IMR-90 (cell line): ENCODE measurements around the gene PLXNC1. TPM values are rescaled to one million over a fixed set of nuclear protein-coding genes. Genes with fewer than 3 reads are reported as not detected.

Experiments
- ATAC-seq: fragments of 200-7000 bp; cut with Tn5 transposase; 2 replicates; pipeline ENCODE4 v1.9.1; 2020; ENCODE audit warnings: low read depth, mild to moderate bottlenecking, moderate library complexity
- BruUV-seq: library from RNA; stranded (reverse); fragments of 400-500 nt; replicated peaks from 2 replicates; lab custom pipeline; 2021; lab: Mats Ljungman, UMichigan
- CTCF ChIA-PET: fragments of 300-600 bp; formaldehyde crosslinking; extraction: SDS; loops from one replicate; lab custom pipeline; 2021; ENCODE audit warnings: antibody characterized with exemption; lab: Yijun Ruan, JAX
- POLR2A ChIA-PET: fragments of 300-600 bp; sonication (Branson Sonifier 250); formaldehyde crosslinking; loops from one replicate; lab custom pipeline; 2022; ENCODE audit warnings: antibody characterized with exemption; ENCODE audit not compliant: unreplicated experiment; lab: Charles Lee
- DNase-seq: peaks from one replicate; pipeline ENCODE4 v3.0.0; 2013
- H2AFZ ChIP-seq: replicated peaks from 2 replicates; pipeline ENCODE3; 2013; ENCODE audit warnings: low read length, mild to moderate bottlenecking; ENCODE audit not compliant: poor library complexity
- H2AK5ac ChIP-seq: 2 replicates; pipeline ENCODE4 v1.6.1; 2013; ENCODE audit warnings: low read depth, low read length, inconsistent platforms
- H2AK9ac ChIP-seq: replicated peaks from 2 replicates; pipeline ENCODE3; 2013; ENCODE audit warnings: mild to moderate bottlenecking, low read depth, low read length, moderate library complexity; ENCODE audit not compliant: poor library complexity
- H2BK120ac ChIP-seq: 2 replicates; pipeline ENCODE4 v1.6.1; 2013; ENCODE audit warnings: low read depth, low read length, inconsistent platforms
- H2BK15ac ChIP-seq: 3 replicates; pipeline ENCODE4 v1.6.1; 2013; ENCODE audit warnings: low read depth, low read length, inconsistent platforms
- H2BK20ac ChIP-seq: 2 replicates; pipeline ENCODE4 v1.6.1; 2013; ENCODE audit warnings: low read depth, mild to moderate bottlenecking, inconsistent platforms, low read length, moderate library complexity
- H2BK5ac ChIP-seq: 2 replicates; pipeline ENCODE4 v1.6.1; 2013; ENCODE audit warnings: mild to moderate bottlenecking, low read depth, low read length, inconsistent platforms; ENCODE audit not compliant: poor library complexity, severe bottlenecking
- H3K14ac ChIP-seq: replicated peaks from 2 replicates; pipeline ENCODE4 v1.6.1; 2013; ENCODE audit warnings: low read depth, low read length, inconsistent platforms
- H3K18ac ChIP-seq: 2 replicates; pipeline ENCODE4 v1.6.1; 2013; ENCODE audit warnings: low read depth, low read length, control low read depth
- H3K23ac ChIP-seq: 2 replicates; pipeline ENCODE4 v1.6.1; 2013; ENCODE audit warnings: low read depth, low read length, inconsistent platforms
- H3K27ac ChIP-seq: 2 replicates; pipeline ENCODE4 v1.5.1; 2013; ENCODE audit warnings: mild to moderate bottlenecking, control low read depth, low read length; ENCODE audit not compliant: insufficient read depth
- H3K27me3 ChIP-seq: 2 replicates; pipeline ENCODE4 v1.6.1; 2013; ENCODE audit warnings: low read length; ENCODE audit not compliant: control insufficient read depth, insufficient read depth
- H3K36me3 ChIP-seq: 2 replicates; pipeline ENCODE4 v1.6.1; 2013; ENCODE audit warnings: low read length, mixed read lengths; ENCODE audit not compliant: control insufficient read depth, insufficient read depth
- H3K4ac ChIP-seq: 2 replicates; pipeline ENCODE4 v1.6.1; 2013; ENCODE audit warnings: low read depth, low read length, inconsistent platforms
- H3K4me1 ChIP-seq: 2 replicates; pipeline ENCODE4 v1.6.1; 2013; ENCODE audit warnings: low read length, mixed read lengths; ENCODE audit not compliant: control insufficient read depth, insufficient read depth
- H3K4me2 ChIP-seq: 2 replicates; pipeline ENCODE4 v1.6.1; 2013; ENCODE audit warnings: low read depth, mild to moderate bottlenecking, control low read depth, low read length, moderate library complexity
- H3K4me3 ChIP-seq: 2 replicates; pipeline ENCODE4 v1.5.1; 2013; ENCODE audit warnings: low read depth, mild to moderate bottlenecking, control low read depth, low read length, moderate library complexity; ENCODE audit not compliant: insufficient read depth
- H3K56ac ChIP-seq: 2 replicates; pipeline ENCODE4 v1.6.1; 2013; ENCODE audit warnings: low read length, inconsistent platforms; ENCODE audit not compliant: insufficient read depth; ENCODE audit errors: extremely low read depth
- H3K79me1 ChIP-seq, 2 experiments: 2 replicates each; pipeline ENCODE4 v1.6.1; 2013; ENCODE audit warnings: low read length in 2 of 2, inconsistent platforms in 1 of 2, low read depth in 1 of 2
- H3K9ac ChIP-seq: 2 replicates; pipeline ENCODE4 v1.6.1; 2013; ENCODE audit warnings: low read depth, low read length, control low read depth
- H3K9me1 ChIP-seq: 2 replicates; pipeline ENCODE4 v1.6.1; 2013; ENCODE audit warnings: low read length, inconsistent platforms; ENCODE audit not compliant: insufficient read depth
- H3K9me3 ChIP-seq: 2 replicates; pipeline ENCODE4 v1.6.1; 2013; ENCODE audit warnings: low read length; ENCODE audit not compliant: control insufficient read depth, insufficient read depth
- H4K20me1 ChIP-seq: 2 replicates; pipeline ENCODE4 v1.6.1; 2013; ENCODE audit warnings: low read length, inconsistent platforms; ENCODE audit not compliant: insufficient read depth
- H4K5ac ChIP-seq: 2 replicates; pipeline ENCODE4 v1.6.1; 2013; ENCODE audit warnings: mild to moderate bottlenecking, low read depth, low read length, control low read depth
- H4K8ac ChIP-seq, 2 experiments: 2 replicates each; pipeline ENCODE4 v1.6.1; 2013; ENCODE audit warnings: low read depth in 2 of 2, low read length in 2 of 2, control low read depth in 1 of 2, inconsistent platforms in 1 of 2
- H4K91ac ChIP-seq: 2 replicates; pipeline ENCODE4 v1.6.1; 2013; ENCODE audit warnings: low read depth, low read length, inconsistent platforms; ENCODE audit not compliant: insufficient read depth
- BHLHE40 ChIP-seq: fragments of 150-350 bp; IDR thresholded peaks from 2 replicates; pipeline ENCODE4 v1.6.1; 2016; ENCODE audit warnings: mild to moderate bottlenecking, low read depth, low read length
- CEBPB ChIP-seq: IDR thresholded peaks from 2 replicates; pipeline ENCODE4 v1.6.1; 2012; ENCODE audit warnings: low read depth, low read length, improper control_type of control experiment
- CHD1 ChIP-seq: IDR thresholded peaks from 2 replicates; pipeline ENCODE4 v1.6.1; 2012; ENCODE audit warnings: low read depth, low read length, improper control_type of control experiment
- FOS ChIP-seq: fragments of 150-350 bp; IDR thresholded peaks from 2 replicates; pipeline ENCODE4 v1.6.1; 2016; ENCODE audit warnings: low read depth, low read length
- MAFK ChIP-seq: IDR thresholded peaks from 2 replicates; pipeline ENCODE4 v1.6.1; 2012; ENCODE audit warnings: low read depth, low read length, improper control_type of control experiment
- MAZ ChIP-seq: IDR thresholded peaks from 2 replicates; pipeline ENCODE4 v1.6.1; 2012; ENCODE audit warnings: low read depth, mild to moderate bottlenecking, low read length, improper control_type of control experiment, moderate library complexity, borderline replicate concordance
- MXI1 ChIP-seq: IDR thresholded peaks from 2 replicates; pipeline ENCODE4 v1.6.1; 2012; ENCODE audit warnings: low read depth, mild to moderate bottlenecking, low read length, moderate library complexity, borderline replicate concordance
- NFE2L2 ChIP-seq: fragments of 150-350 bp; IDR thresholded peaks from 2 replicates; pipeline ENCODE4 v1.6.1; 2016; ENCODE audit warnings: low read depth, mild to moderate bottlenecking, low read length
- POLR2A ChIP-seq: IDR thresholded peaks from 2 replicates; pipeline ENCODE4 v1.6.1; 2012; ENCODE audit warnings: mild to moderate bottlenecking, low read depth, low read length
- RAD21 ChIP-seq: IDR thresholded peaks from 2 replicates; pipeline ENCODE4 v1.6.1; 2012; ENCODE audit warnings: low read length, improper control_type of control experiment
- RCOR1 ChIP-seq: IDR thresholded peaks from 2 replicates; pipeline ENCODE4 v1.6.1; 2012; ENCODE audit warnings: mild to moderate bottlenecking, low read length, improper control_type of control experiment; ENCODE audit not compliant: insufficient replicate concordance
- RFX5 ChIP-seq: IDR thresholded peaks from 2 replicates; pipeline ENCODE4 v1.8.0; 2012; ENCODE audit warnings: low read depth, mild to moderate bottlenecking, low read length, moderate library complexity
- SMC3 ChIP-seq: fragments of 150-350 bp; IDR thresholded peaks from 2 replicates; pipeline ENCODE4 v1.6.1; 2016; ENCODE audit warnings: low read depth, mild to moderate bottlenecking, antibody characterized with exemption, low read length, moderate library complexity
- WGBS, 2 experiments: methylation state at CpG; one replicate each; pipeline versions ENCODE4 v1.1.5 to v1.1.7; 2013; ENCODE audit warnings: missing lambda C conversion rate in 2 of 2; ENCODE audit not compliant: insufficient read length in 1 of 2; ENCODE audit errors: extremely low coverage in 2 of 2; 5-methylcytosine and 5-hydroxymethylcytosine counted together
- dilution Hi-C: fragments of 300-500 bp; cut with HindIII; formaldehyde crosslinking; loops from one replicate; pipeline ENCODE4 v1.14.3; 2018; ENCODE audit warnings: low sequenced_read_pairs; ENCODE audit not compliant: unreplicated experiment
- in situ Hi-C: fragments of 300-500 bp; cut with MboI; formaldehyde crosslinking; loops from 3 replicates; pipeline ENCODE4 v1.14.3; 2019; ENCODE audit warnings: low sequenced_read_pairs, inconsistent platforms, mixed read lengths
- intact Hi-C: fragments of 100-400 bp; cut with micrococcal nuclease; formaldehyde crosslinking; loops from 2 replicates; pipeline ENCODE4 v1.10.0; 2022
- polyA plus RNA-seq, 3 experiments: library from polyadenylated mRNA; depleted of rRNA; stranded (reverse); fragments of >200 nt; gene quantifications; 2 replicates each; pipeline ENCODE4 v1.2.3, GENCODE V29; 2012; ENCODE audit warnings: low replicate concordance in 1 of 3
- total RNA-seq: library from RNA; depleted of rRNA; stranded (reverse); fragments of >200 nt; gene quantifications from 2 replicates; pipeline ENCODE4 v1.2.3, GENCODE V29; 2012
- TF ChIP-seq, protein P1 (sequence below): fragments of 150-350 bp; IDR thresholded peaks from 2 replicates; pipeline ENCODE4 v1.6.1; 2016; ENCODE audit warnings: low read depth, mild to moderate bottlenecking, low read length, moderate library complexity, borderline replicate concordance
- TF ChIP-seq, protein P2 (sequence below): fragments of 150-350 bp; IDR thresholded peaks from 2 replicates; pipeline ENCODE4 v1.6.1; 2017; ENCODE audit warnings: mild to moderate bottlenecking, antibody characterized with exemption, low read length, low read depth
- TF ChIP-seq, protein P3 (sequence below): conservative IDR thresholded peaks from 2 replicates; pipeline ENCODE4 v1.5.1; 2012; ENCODE audit warnings: mild to moderate bottlenecking, low read depth, low read length, improper control_type of control experiment

The PLXNC1 gene
- total and polyA plus RNA-seq, 2 of the 4 experiments (the other 2 are of a cell fraction), result 1.0 to 1.6 TPM

DNA sequence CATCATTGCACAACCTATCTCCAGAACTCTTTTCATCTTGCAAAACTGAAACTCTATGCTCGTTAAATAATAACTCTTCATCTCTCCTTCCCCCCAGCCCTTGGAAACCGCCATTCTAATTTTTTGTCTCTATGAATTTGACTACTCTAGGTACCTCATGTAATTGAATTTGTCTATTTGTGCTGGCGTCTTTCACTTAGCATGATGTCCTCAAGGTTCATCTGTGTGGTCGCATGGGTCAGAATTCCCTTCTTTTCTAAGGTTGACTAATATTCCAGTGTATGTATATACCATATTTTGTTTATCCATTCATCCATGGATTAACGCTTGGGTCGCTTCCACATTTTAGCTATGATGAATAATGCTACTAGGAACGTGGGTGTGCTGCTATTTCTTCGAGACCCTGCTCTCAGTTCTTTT lies 80.1 kb downstream of the PLXNC1 start:
- Histone ChIP-seq H3K9me1 (no peaks in the 10 kb centered on the region; the same call in 1 of the 2 replicates), H3K27ac (no peak overlapping the region), H3K79me1 (no peaks in the 10 kb centered on the region), H2AK5ac (no peak overlapping the region), H4K20me1 (no peaks in the 10 kb centered on the region), H3K4me3 (no peak overlapping the region), H4K91ac (no peak overlapping the region), H3K9me3 (no peaks in the 10 kb centered on the region), H3K14ac (no peak overlapping the region), H3K23ac (no peak overlapping the region), H2BK5ac (no peak overlapping the region), H2AFZ (no peak overlapping the region), H3K18ac (no peak overlapping the region), H3K27me3 (peaks cover 51% of the 10 kb centered on the region), H2BK20ac (no peak overlapping the region), H3K4me2 (no peak overlapping the region), H3K9ac (no peak overlapping the region), H3K56ac (no peak overlapping the region), H3K4ac (no peak overlapping the region), H3K36me3 (no peaks in the 10 kb centered on the region), H3K4me1 (peaks cover 5% of the 10 kb centered on the region; the same call in 1 of the 2 replicates), H4K8ac (no peak overlapping the region), H2BK120ac (no peak overlapping the region), H2AK9ac (no peak overlapping the region), H2BK15ac (no peak overlapping the region), H4K5ac (no peak overlapping the region)
- no TSS peak for BruUV-seq
- no CpG with 5 or more reads among the region's 8 CpGs for WGBS, 2 experiments
- no peak for DNase-seq
- TF ChIP-seq SMC3 (no peak), RCOR1 (no peak), BHLHE40 (no peak), MAFK (no peak), MXI1 (no peak), RAD21 (no peak), CHD1 (no peak), NFE2L2 (no peak), RFX5 (no peak), MAZ (no peak), FOS (no peak), CEBPB (no peak), POLR2A (no peak)
- TF ChIP-seq, protein P1, sequence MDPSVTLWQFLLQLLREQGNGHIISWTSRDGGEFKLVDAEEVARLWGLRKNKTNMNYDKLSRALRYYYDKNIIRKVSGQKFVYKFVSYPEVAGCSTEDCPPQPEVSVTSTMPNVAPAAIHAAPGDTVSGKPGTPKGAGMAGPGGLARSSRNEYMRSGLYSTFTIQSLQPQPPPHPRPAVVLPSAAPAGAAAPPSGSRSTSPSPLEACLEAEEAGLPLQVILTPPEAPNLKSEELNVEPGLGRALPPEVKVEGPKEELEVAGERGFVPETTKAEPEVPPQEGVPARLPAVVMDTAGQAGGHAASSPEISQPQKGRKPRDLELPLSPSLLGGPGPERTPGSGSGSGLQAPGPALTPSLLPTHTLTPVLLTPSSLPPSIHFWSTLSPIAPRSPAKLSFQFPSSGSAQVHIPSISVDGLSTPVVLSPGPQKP, result no peak
- TF ChIP-seq, protein P2, sequence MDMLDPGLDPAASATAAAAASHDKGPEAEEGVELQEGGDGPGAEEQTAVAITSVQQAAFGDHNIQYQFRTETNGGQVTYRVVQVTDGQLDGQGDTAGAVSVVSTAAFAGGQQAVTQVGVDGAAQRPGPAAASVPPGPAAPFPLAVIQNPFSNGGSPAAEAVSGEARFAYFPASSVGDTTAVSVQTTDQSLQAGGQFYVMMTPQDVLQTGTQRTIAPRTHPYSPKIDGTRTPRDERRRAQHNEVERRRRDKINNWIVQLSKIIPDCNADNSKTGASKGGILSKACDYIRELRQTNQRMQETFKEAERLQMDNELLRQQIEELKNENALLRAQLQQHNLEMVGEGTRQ, result no peak
- TF ChIP-seq, protein P3, sequence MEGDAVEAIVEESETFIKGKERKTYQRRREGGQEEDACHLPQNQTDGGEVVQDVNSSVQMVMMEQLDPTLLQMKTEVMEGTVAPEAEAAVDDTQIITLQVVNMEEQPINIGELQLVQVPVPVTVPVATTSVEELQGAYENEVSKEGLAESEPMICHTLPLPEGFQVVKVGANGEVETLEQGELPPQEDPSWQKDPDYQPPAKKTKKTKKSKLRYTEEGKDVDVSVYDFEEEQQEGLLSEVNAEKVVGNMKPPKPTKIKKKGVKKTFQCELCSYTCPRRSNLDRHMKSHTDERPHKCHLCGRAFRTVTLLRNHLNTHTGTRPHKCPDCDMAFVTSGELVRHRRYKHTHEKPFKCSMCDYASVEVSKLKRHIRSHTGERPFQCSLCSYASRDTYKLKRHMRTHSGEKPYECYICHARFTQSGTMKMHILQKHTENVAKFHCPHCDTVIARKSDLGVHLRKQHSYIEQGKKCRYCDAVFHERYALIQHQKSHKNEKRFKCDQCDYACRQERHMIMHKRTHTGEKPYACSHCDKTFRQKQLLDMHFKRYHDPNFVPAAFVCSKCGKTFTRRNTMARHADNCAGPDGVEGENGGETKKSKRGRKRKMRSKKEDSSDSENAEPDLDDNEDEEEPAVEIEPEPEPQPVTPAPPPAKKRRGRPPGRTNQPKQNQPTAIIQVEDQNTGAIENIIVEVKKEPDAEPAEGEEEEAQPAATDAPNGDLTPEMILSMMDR, result no peak
- CTCF ChIA-PET, result no interaction called here
- no peak for ATAC-seq
- intact Hi-C loops, result loop anchor here (5.0 kb wide), 1 partner anchor 746 kb away; no protein-coding TSS in a partner anchor
- POLR2A ChIA-PET, result no interaction called here
- dilution Hi-C loops, result no loop called here
- in situ Hi-C loops, result no loop called here
